Naive thymus-derived CD4-positive, alpha-beta T cell (primary cell): ENCODE results near the gene HSD17B11. TPM values are rescaled to one million over a fixed set of nuclear protein-coding genes. Genes with fewer than 3 reads are reported as not detected.
"Not testable (repeated sequence)": the region's sequence is repeated elsewhere in the genome, so short reads cannot be mapped to it uniquely, and the experiment has no call there.

Source experiments
- ATAC-seq: fragments of 150-1000 bp; cut with Tn5 transposase; 2 replicates; pipeline ENCODE4 v1.10.0; 2021; ENCODE audit warnings: mild to moderate bottlenecking, moderate library complexity
- CTCF ChIA-PET: fragments of 350-600 bp; sonication (Branson Sonifier 250); formaldehyde crosslinking; loops from one replicate; lab custom pipeline; 2021; ENCODE audit warnings: antibody characterized with exemption; lab: Charles Lee
- POLR2A ChIA-PET: fragments of 350-600 bp; sonication (Branson Sonifier 250); formaldehyde crosslinking; loops from one replicate; lab custom pipeline; 2021; ENCODE audit warnings: antibody characterized with exemption, inconsistent platforms; lab: Charles Lee
- DNase-seq, 9 donors: peaks; one replicate each; pipeline versions ENCODE4 v3.0.0 to v3.0.0-alpha.2; 2020 to 2022; ENCODE audit warnings: mixed read lengths in 1 of 9
- H3K27ac ChIP-seq: one replicate; pipeline ENCODE4 v1.7.0; 2013; ENCODE audit warnings: mild to moderate bottlenecking, low read depth, low read length, moderate library complexity
- H3K27me3 ChIP-seq, 2 donors: one replicate each; pipeline ENCODE4 v1.7.0; 2013; ENCODE audit warnings: low read length in 2 of 2, mild to moderate bottlenecking in 2 of 2, moderate library complexity in 2 of 2; ENCODE audit not compliant: control insufficient read depth in 2 of 2, insufficient read depth in 2 of 2
- H3K36me3 ChIP-seq, 3 experiments: 1 replicate in 2 of 3; 2 replicates in 1 of 3; pipeline ENCODE4 v1.7.0; 2013; ENCODE audit warnings: low read length in 3 of 3, mild to moderate bottlenecking in 3 of 3, moderate library complexity in 1 of 3; ENCODE audit not compliant: insufficient read depth in 3 of 3, control insufficient read depth in 2 of 3
- H3K4me1 ChIP-seq, 2 donors: one replicate each; pipeline ENCODE4 v1.7.0; 2013; ENCODE audit warnings: low read length in 2 of 2, mild to moderate bottlenecking in 2 of 2, moderate library complexity in 1 of 2; ENCODE audit not compliant: control insufficient read depth in 2 of 2, insufficient read depth in 2 of 2
- H3K4me3 ChIP-seq: 2 replicates; pipeline ENCODE4 v1.7.0; 2013; ENCODE audit warnings: mild to moderate bottlenecking, low read length
- H3K9me3 ChIP-seq, 3 experiments: 1 replicate in 2 of 3; 2 replicates in 1 of 3; pipeline ENCODE4 v1.7.0; 2013; ENCODE audit warnings: low read length in 3 of 3; ENCODE audit not compliant: control insufficient read depth in 2 of 3
- H3K27ac Mint-ChIP-seq, 9 donors: one replicate each; pipeline ENCODE4 v1.8.0; 2020 to 2022; ENCODE audit warnings: mixed read lengths in 9 of 9, mild to moderate bottlenecking in 8 of 9, moderate library complexity in 5 of 9, inconsistent platforms in 2 of 9
- H3K27me3 Mint-ChIP-seq, 5 donors: one replicate each; pipeline ENCODE4 v1.8.0; 2021 to 2022; ENCODE audit warnings: mixed read lengths in 5 of 5, mild to moderate bottlenecking in 1 of 5
- H3K36me3 Mint-ChIP-seq, 5 donors: one replicate each; pipeline ENCODE4 v1.8.0; 2020 to 2022; ENCODE audit warnings: mixed read lengths in 5 of 5, mild to moderate bottlenecking in 3 of 5, inconsistent platforms in 1 of 5
- H3K4me1 Mint-ChIP-seq, 7 donors: one replicate each; pipeline ENCODE4 v1.8.0; 2020 to 2022; ENCODE audit warnings: mixed read lengths in 7 of 7, mild to moderate bottlenecking in 3 of 7, inconsistent platforms in 1 of 7
- H3K4me3 Mint-ChIP-seq, 10 donors: one replicate each; pipeline ENCODE4 v1.8.0; 2020 to 2022; ENCODE audit warnings: mild to moderate bottlenecking in 10 of 10, mixed read lengths in 10 of 10, moderate library complexity in 6 of 10, inconsistent platforms in 2 of 10
- H3K9me3 Mint-ChIP-seq, 11 donors: one replicate each; pipeline ENCODE4 v1.8.0; 2020 to 2022; ENCODE audit warnings: mixed read lengths in 11 of 11, mild to moderate bottlenecking in 4 of 11, inconsistent platforms in 1 of 11, moderate library complexity in 1 of 11
- intact Hi-C, 2 donors: fragments of 100-400 bp; cut with micrococcal nuclease; formaldehyde crosslinking; loops; one replicate each; pipeline ENCODE4 v1.15.1; 2023
- polyA plus RNA-seq, 2 donors: library from polyadenylated mRNA; unstranded; fragments of 300-500 nt; fragmentation: Illumina TruSeq; gene quantifications; one replicate each; pipeline ENCODE4 v1.2.3, GENCODE V29; 2021
- total RNA-seq, 6 experiments: library from RNA in 5 of 6; stranded (reverse) in 5 of 6; gene quantifications; 1 replicate in 5 of 6; 2 replicates in 1 of 6; pipeline ENCODE4 v1.2.3 and lab custom pipeline; 2021 to 2026

The HSD17B11 gene
- total and polyA plus RNA-seq, 7 experiments from 2014 or later: 34.3 to 76.2 (median 68.4) TPM

GRCh38 chr4:87315000-87315399, 76.0 kb downstream of the HSD17B11 start:
- H3K36me3 Mint-ChIP-seq, CTCF ChIA-PET, DNase-seq, intact Hi-C loops, H3K36me3 ChIP-seq, H3K9me3 ChIP-seq, H3K27me3 Mint-ChIP-seq, H3K27ac ChIP-seq, ATAC-seq, H3K4me1 Mint-ChIP-seq, H3K4me3 ChIP-seq, H3K27ac Mint-ChIP-seq, POLR2A ChIA-PET, H3K9me3 Mint-ChIP-seq, H3K4me3 Mint-ChIP-seq, H3K4me1 ChIP-seq, H3K27me3 ChIP-seq: not testable (repeated sequence)

DNA sequence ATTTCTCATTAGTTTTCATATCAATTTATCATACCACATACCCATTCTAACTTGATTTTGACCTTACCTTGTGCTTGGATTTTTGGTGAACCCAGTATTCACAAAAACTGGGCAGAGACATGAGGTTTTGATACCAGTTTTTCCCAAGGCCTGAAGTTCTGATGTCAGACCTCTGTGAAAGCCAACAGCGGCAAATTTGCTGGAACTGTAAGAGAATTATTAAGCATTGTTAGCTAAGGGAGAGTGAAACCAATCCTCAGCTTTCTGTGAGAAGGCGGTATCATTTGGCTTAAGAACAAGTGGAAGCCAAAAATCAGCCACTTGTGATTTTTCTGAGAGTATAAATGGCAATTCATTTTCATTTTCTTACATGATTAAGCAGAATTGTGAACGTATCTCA, 77.2 kb downstream of the HSD17B11 start:
- Mint-ChIP-seq H3K36me3 (peaks cover 0 to 11% (median 0%) of the 10 kb centered on the region in 5 donors), H3K27me3 (no peaks in the 10 kb centered on the region), H3K4me3 (no peak overlapping the region), H3K4me1 (no peaks in the 10 kb centered on the region), H3K27ac (no peak overlapping the region), H3K9me3 (no peaks in the 10 kb centered on the region)
- no peak for ATAC-seq
- Histone ChIP-seq H3K27ac (no peak overlapping the region), H3K36me3 (no peaks in the 10 kb centered on the region), H3K4me1 (no peaks in the 10 kb centered on the region), H3K4me3 (no peak overlapping the region), H3K9me3 (no peaks in the 10 kb centered on the region), H3K27me3 (no peaks in the 10 kb centered on the region)
- ChIA-PET POLR2A (no interaction called here), CTCF (no interaction called here)
- no peak for DNase-seq
- intact Hi-C loops: no loop called here

GRCh38 chr4:87311684-87312083, 79.3 kb downstream of the HSD17B11 start:
- CTCF ChIA-PET: no interaction called here
- Histone ChIP-seq H3K4me1 (no peaks in the 10 kb centered on the region), H3K9me3 (no peaks in the 10 kb centered on the region), H3K27me3 (no peaks in the 10 kb centered on the region), H3K27ac (no peak overlapping the region), H3K4me3 (no peak overlapping the region), H3K36me3 (no peaks in the 10 kb centered on the region)
- Mint-ChIP-seq H3K4me1 (peaks cover 0 to 4% (median 0%) of the 10 kb centered on the region in 7 donors), H3K36me3 (peaks cover 0 to 11% (median 0%) of the 10 kb centered on the region in 5 donors), H3K27ac (no peak overlapping the region), H3K4me3 (no peak overlapping the region), H3K27me3 (no peaks in the 10 kb centered on the region), H3K9me3 (peaks cover 0 to 2% (median 0%) of the 10 kb centered on the region in 11 donors)
- intact Hi-C loops: no loop called here
- ATAC-seq (no peak), DNase-seq (no peak)
- POLR2A ChIA-PET: interaction anchor here (0.6 kb wide), 1 partner anchor 12 kb away, joined by 3 read pairs; no protein-coding TSS in a partner anchor

- peaks cover 0 to 2% (median 0%) of the 10 kb centered on the region in 11 donors for H3K9me3 Mint-ChIP-seq
- H3K4me3 ChIP-seq: no peak overlapping the region
- H3K4me3 Mint-ChIP-seq: no peak overlapping the region
- no peaks in the 10 kb centered on the region for H3K27me3 ChIP-seq
- no peaks in the 10 kb centered on the region for H3K9me3 ChIP-seq
- H3K27ac Mint-ChIP-seq: no peak overlapping the region
- no peaks in the 10 kb centered on the region for H3K4me1 ChIP-seq
- ATAC-seq (no peak), DNase-seq (no peak)
- intact Hi-C loops: no loop called here
- H3K4me1 Mint-ChIP-seq: peaks cover 0 to 4% (median 0%) of the 10 kb centered on the region in 7 donors
- POLR2A ChIA-PET: no interaction called here
- CTCF ChIA-PET: no interaction called here
- no peaks in the 10 kb centered on the region for H3K27me3 Mint-ChIP-seq
- H3K36me3 ChIP-seq: no peaks in the 10 kb centered on the region
- no peak overlapping the region for H3K27ac ChIP-seq
- H3K36me3 Mint-ChIP-seq: peaks cover 0 to 11% (median 0%) of the 10 kb centered on the region in 5 donors
These were observed 80.2 kb downstream of the HSD17B11 start for GRCh38 chr4:87310691-87311335.

DNA sequence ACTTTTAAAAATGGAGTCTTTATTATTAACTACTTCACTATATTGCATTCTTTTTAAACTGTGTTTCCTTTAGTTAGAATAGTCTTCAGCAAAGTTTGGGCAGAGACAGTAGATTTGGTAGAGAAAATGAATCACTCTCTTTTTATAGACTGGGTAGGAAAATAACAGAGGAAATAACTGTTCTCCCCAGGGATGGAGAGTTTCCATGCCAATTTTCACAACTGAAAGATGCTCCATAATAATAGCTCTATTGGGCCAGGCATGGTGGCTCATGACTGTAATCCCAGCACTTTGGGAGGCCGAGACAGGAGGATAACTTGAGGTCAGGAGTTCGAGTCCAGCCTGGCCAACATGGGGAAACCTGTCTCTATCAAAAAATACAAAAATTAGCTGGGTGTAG, 81.4 kb downstream of the HSD17B11 start:
- intact Hi-C loops: no loop called here
- POLR2A ChIA-PET: no interaction called here
- H3K4me3 Mint-ChIP-seq: no peak overlapping the region
- H3K36me3 Mint-ChIP-seq: peaks cover 0 to 11% (median 0%) of the 10 kb centered on the region in 5 donors
- no peak for ATAC-seq
- H3K9me3 Mint-ChIP-seq: peaks cover 0 to 2% (median 0%) of the 10 kb centered on the region in 11 donors
- H3K4me1 Mint-ChIP-seq: peaks cover 0 to 4% (median 0%) of the 10 kb centered on the region in 7 donors
- DNase-seq: no peak
- Histone ChIP-seq H3K27ac (no peak overlapping the region), H3K27me3 (no peaks in the 10 kb centered on the region), H3K4me1 (no peaks in the 10 kb centered on the region), H3K4me3 (no peak overlapping the region), H3K36me3 (no peaks in the 10 kb centered on the region), H3K9me3 (no peaks in the 10 kb centered on the region)
- H3K27ac Mint-ChIP-seq: no peak overlapping the region
- H3K27me3 Mint-ChIP-seq: no peaks in the 10 kb centered on the region
- CTCF ChIA-PET: no interaction called here

DNA sequence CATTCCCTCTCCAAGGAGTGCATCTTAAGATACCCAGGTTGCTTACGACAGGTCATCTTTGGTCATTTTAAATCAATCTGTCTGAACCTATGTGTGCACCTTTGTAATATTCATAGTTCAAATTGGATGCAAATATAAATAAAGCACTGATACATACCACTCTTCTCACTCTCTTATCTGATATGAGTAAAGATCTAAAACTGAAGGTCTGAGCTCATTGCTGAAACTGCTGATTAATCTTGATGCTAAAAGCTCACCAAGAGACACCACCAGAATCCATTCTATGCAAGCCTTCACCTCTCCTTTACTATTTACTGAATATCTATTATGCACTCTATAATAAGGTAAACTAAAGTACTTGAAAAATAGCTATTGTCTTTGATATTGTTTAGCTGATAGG, 84.9 kb downstream of the HSD17B11 start:
- Mint-ChIP-seq H3K36me3 (peaks cover 0 to 11% (median 0%) of the 10 kb centered on the region in 5 donors), H3K27ac (no peak overlapping the region), H3K4me1 (peaks cover 0 to 4% (median 0%) of the 10 kb centered on the region in 7 donors), H3K27me3 (peaks cover 0 to 2% (median 0%) of the 10 kb centered on the region in 5 donors), H3K9me3 (peaks cover 0 to 2% (median 0%) of the 10 kb centered on the region in 11 donors), H3K4me3 (no peak overlapping the region)
- H3K4me1 ChIP-seq: no peaks in the 10 kb centered on the region
- no peak for ATAC-seq
- no peaks in the 10 kb centered on the region for H3K36me3 ChIP-seq
- CTCF ChIA-PET: no interaction called here
- POLR2A ChIA-PET: no interaction called here
- intact Hi-C loops: no loop called here
- H3K9me3 ChIP-seq: no peaks in the 10 kb centered on the region
- no peaks in the 10 kb centered on the region for H3K27me3 ChIP-seq
- no peak overlapping the region for H3K27ac ChIP-seq
- DNase-seq: no peak
- H3K4me3 ChIP-seq: no peak overlapping the region

- Histone ChIP-seq H3K9me3 (no peaks in the 10 kb centered on the region), H3K4me3 (no peak overlapping the region), H3K36me3 (no peaks in the 10 kb centered on the region), H3K27me3 (no peaks in the 10 kb centered on the region), H3K4me1 (no peaks in the 10 kb centered on the region), H3K27ac (no peak overlapping the region)
- ChIA-PET POLR2A (no interaction called here), CTCF (no interaction called here)
- no peak overlapping the region for H3K27ac Mint-ChIP-seq
- H3K4me3 Mint-ChIP-seq: no peak overlapping the region
- intact Hi-C loops: no loop called here
- peaks cover 0 to 2% (median 0%) of the 10 kb centered on the region in 11 donors for H3K9me3 Mint-ChIP-seq
- peaks cover 0 to 2% (median 0%) of the 10 kb centered on the region in 5 donors for H3K27me3 Mint-ChIP-seq
- H3K36me3 Mint-ChIP-seq: peaks cover 0 to 10% (median 0%) of the 10 kb centered on the region in 5 donors
- DNase-seq: no peak
- ATAC-seq: no peak
- H3K4me1 Mint-ChIP-seq: peaks cover 0 to 4% (median 0%) of the 10 kb centered on the region in 7 donors
These were observed 85.4 kb downstream of the HSD17B11 start for GRCh38 chr4:87305562-87305961.
